Left ventricle myocardium inferior (tissue), 1 donor: ENCODE results near the gene IL1RAPL1. TPM values are rescaled to one million over a fixed set of nuclear protein-coding genes. Genes with fewer than 3 reads are reported as not detected.

Experiments
- DNase-seq: peaks from one replicate; pipeline ENCODE4 v3.0.0-alpha.2; 2020
- H3K27ac ChIP-seq: fragments of 200-600 bp; replicated peaks from 2 replicates; pipeline ENCODE4 v1.8.0; 2021
- H3K27me3 ChIP-seq: fragments of 200-600 bp; 2 replicates; pipeline ENCODE4 v1.8.0; 2021; ENCODE audit warnings: low read depth
- H3K36me3 ChIP-seq: fragments of 200-600 bp; 2 replicates; pipeline ENCODE4 v1.8.0; 2021
- H3K4me1 ChIP-seq: fragments of 200-600 bp; 2 replicates; pipeline ENCODE4 v1.8.0; 2021
- H3K4me3 ChIP-seq: fragments of 200-600 bp; 2 replicates; pipeline ENCODE4 v1.8.0; 2021; ENCODE audit warnings: mild to moderate bottlenecking, moderate library complexity
- H3K9me3 ChIP-seq: fragments of 200-600 bp; replicated peaks from 2 replicates; pipeline ENCODE4 v1.8.0; 2021
- intact Hi-C: fragments of 100-400 bp; cut with micrococcal nuclease; formaldehyde crosslinking; loops from one replicate; pipeline ENCODE4 v1.11.0; 2022
- total RNA-seq: library from RNA; stranded (reverse); fragmentation: NEBNext Ultra II Directional; extraction: Animal tissue kit (Norgen Biotek cat#: 25700); gene quantifications from one replicate; pipeline ENCODE4 v1.2.1, GENCODE V29; 2021
- TF ChIP-seq, protein P1 (sequence below): fragments of 200-600 bp; IDR thresholded peaks from 2 replicates; pipeline ENCODE4 v1.8.0; 2021; ENCODE audit warnings: antibody characterized with exemption, mild to moderate bottlenecking, borderline replicate concordance
- donor health status: DM: no; HTN: yes; CAD: no; lungs with severe emphysema.

Gene IL1RAPL1
- total RNA-seq, 1 donor from 2014 or later: 1.9 TPM

DNA sequence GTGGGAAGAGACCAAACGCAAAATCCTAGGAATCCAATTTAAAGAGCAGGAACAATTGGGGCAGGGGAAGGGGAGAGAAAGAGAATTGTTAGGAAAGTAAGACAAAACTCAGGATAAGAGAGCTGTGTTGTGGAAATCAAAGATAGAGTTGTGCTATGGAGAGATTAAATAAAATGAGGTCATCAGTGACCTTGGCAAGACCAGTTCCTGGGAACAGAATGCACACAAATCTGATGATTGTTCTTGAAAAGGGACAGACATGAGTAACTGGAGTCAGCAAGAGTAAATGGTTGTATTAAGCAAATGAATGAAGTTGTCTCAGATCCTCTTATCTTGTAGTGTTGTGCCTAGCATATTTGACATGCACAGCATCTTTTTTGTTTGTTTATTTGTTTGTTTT lies 267.4 kb downstream of the IL1RAPL1 start:
- intact Hi-C loops: no loop called here

GRCh38 chrX:28876408-28876807 lies 289.2 kb downstream of the IL1RAPL1 start:
- no peak overlapping the region for H3K4me3 ChIP-seq
- H3K9me3 ChIP-seq: no peaks in the 10 kb centered on the region
- H3K36me3 ChIP-seq: no peaks in the 10 kb centered on the region
- DNase-seq: no peak
- peak overlapping the region; percentile 52 for H3K27ac ChIP-seq
- intact Hi-C loops: no loop called here
- H3K27me3 ChIP-seq: no peaks in the 10 kb centered on the region
- TF ChIP-seq, protein P1, sequence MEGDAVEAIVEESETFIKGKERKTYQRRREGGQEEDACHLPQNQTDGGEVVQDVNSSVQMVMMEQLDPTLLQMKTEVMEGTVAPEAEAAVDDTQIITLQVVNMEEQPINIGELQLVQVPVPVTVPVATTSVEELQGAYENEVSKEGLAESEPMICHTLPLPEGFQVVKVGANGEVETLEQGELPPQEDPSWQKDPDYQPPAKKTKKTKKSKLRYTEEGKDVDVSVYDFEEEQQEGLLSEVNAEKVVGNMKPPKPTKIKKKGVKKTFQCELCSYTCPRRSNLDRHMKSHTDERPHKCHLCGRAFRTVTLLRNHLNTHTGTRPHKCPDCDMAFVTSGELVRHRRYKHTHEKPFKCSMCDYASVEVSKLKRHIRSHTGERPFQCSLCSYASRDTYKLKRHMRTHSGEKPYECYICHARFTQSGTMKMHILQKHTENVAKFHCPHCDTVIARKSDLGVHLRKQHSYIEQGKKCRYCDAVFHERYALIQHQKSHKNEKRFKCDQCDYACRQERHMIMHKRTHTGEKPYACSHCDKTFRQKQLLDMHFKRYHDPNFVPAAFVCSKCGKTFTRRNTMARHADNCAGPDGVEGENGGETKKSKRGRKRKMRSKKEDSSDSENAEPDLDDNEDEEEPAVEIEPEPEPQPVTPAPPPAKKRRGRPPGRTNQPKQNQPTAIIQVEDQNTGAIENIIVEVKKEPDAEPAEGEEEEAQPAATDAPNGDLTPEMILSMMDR: no peak
- H3K4me1 ChIP-seq: no peaks in the 10 kb centered on the region

More for the DNA sequence above, 267.4 kb downstream of the IL1RAPL1 start:
- peaks cover 5% of the 10 kb centered on the region for H3K9me3 ChIP-seq
- no peaks in the 10 kb centered on the region for H3K4me1 ChIP-seq
- TF ChIP-seq, protein P1: no peak
- peak overlapping the region; percentile 1 for H3K27ac ChIP-seq
- no peaks in the 10 kb centered on the region for H3K36me3 ChIP-seq
- H3K4me3 ChIP-seq: no peak overlapping the region
- no peak for DNase-seq
- no peaks in the 10 kb centered on the region for H3K27me3 ChIP-seq

DNA sequence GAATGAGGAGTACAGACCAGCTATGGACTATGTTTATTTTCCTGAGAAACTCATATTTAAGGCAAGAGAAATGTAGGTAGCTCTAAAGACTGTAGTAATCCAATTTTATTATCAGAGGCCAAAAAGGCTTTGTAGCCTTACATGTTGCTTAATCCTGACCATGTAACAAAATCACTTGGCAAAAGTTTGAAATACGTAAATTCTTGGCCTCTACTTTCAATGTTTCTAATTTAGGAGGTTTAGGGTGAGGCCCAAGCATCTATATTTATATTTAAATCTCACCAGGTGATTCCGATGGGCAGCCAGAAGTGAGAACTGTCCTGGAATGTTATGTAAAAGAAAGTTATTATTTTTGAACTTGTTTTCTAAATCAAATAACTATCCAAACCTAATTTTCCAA lies 289.7 kb downstream of the IL1RAPL1 start:
- no peaks in the 10 kb centered on the region for H3K27me3 ChIP-seq
- peaks cover 1% of the 10 kb centered on the region for H3K9me3 ChIP-seq
- H3K4me1 ChIP-seq: no peaks in the 10 kb centered on the region
- intact Hi-C loops: no loop called here
- no peaks in the 10 kb centered on the region for H3K36me3 ChIP-seq
- DNase-seq: no peak
- peak overlapping the region; percentile 52 for H3K27ac ChIP-seq
- H3K4me3 ChIP-seq: no peak overlapping the region
- TF ChIP-seq, protein P1: no peak

DNA sequence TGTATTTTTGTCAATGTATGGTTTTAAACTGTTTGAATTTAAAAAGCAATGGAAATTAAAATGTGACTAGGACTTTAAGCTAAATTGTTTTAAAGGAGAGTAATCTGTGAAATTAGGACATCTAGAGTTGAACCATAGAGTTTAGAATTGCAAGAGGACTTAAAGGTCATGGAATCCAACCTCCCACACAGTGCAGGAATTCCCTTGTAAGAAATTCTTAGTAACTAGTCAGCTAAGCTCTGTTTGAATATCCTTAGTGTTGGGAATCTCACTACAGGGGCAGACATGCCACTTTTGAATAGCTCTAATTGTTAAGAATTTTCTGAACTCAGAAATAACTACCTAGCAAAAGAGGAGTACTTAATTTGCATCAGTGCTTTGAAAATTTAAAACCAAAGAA lies 292.9 kb downstream of the IL1RAPL1 start:
- H3K9me3 ChIP-seq: peaks cover 7% of the 10 kb centered on the region
- TF ChIP-seq, protein P1: no peak
- no peaks in the 10 kb centered on the region for H3K4me1 ChIP-seq
- intact Hi-C loops: no loop called here
- no peaks in the 10 kb centered on the region for H3K27me3 ChIP-seq
- no peak for DNase-seq
- H3K36me3 ChIP-seq: no peaks in the 10 kb centered on the region
- no peak overlapping the region for H3K27ac ChIP-seq
- no peak overlapping the region for H3K4me3 ChIP-seq

DNA sequence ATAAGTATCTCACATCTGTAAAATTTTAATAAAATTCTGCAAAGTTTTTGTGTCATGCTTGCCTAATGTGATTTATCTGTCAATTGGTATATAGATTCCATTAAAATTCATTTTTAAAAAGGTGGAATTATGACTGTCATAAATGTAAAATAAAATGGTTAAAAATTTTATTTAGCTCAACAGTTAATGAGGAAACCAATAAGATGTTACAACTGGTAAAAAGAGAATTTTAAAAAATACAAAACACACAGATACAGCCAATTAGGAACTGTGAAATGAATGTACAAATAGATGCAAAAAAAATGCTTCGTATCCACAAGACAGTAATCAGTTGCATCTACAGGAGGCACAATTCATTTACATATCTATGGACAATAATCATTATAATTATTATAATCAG lies 297.6 kb downstream of the IL1RAPL1 start:
- no peak for DNase-seq
- TF ChIP-seq, protein P1: no peak
- H3K36me3 ChIP-seq: no peaks in the 10 kb centered on the region
- intact Hi-C loops: no loop called here
- no peaks in the 10 kb centered on the region for H3K4me1 ChIP-seq
- no peaks in the 10 kb centered on the region for H3K27me3 ChIP-seq
- peaks cover 7% of the 10 kb centered on the region for H3K9me3 ChIP-seq
- no peak overlapping the region for H3K4me3 ChIP-seq
- H3K27ac ChIP-seq: no peak overlapping the region

GRCh38 chrX:28888416-28888815 lies 301.2 kb downstream of the IL1RAPL1 start:
- no peak for DNase-seq
- Histone ChIP-seq H3K36me3 (no peaks in the 10 kb centered on the region), H3K9me3 (no peaks in the 10 kb centered on the region), H3K4me1 (no peaks in the 10 kb centered on the region), H3K27me3 (no peaks in the 10 kb centered on the region), H3K27ac (no peak overlapping the region), H3K4me3 (no peak overlapping the region)
- TF ChIP-seq, protein P1: no peak
- intact Hi-C loops: no loop called here
